ENCODE results near the gene AIP.

DNA sequence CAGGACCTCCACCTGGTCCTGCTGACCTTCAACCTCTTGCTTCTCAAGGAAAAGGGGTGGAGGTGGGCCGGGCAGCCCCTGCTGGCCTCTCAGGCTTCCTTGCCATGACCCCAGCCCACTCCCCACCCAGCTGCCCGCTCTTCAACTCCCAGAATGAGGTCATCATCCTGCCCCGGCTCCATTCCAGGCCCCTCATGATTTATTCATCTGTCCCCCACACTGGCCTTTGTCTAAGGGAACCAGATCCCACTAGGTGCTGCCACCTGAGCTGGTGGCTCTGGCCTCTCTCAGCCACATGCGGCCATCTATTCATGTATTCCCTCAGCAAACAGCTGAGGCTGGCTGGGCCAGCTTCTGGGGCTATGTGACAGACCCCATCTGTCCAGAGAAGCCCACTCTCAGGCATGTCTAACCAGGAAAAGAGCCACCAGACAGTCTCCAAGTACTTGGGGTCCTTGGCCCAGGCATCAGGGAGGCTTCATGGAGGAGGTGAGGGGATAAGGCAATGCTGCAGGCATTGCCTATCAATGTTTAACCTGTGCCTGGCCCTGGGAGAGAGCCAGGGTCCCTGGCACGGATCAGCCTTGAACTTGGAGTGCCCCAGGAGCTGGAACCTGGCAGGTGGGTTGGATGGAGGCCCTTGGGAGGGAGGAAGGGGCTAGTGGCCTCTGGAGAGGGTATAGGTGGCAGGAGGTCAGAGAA lies 42.6 kb downstream of the AIP start:
- TF ChIP-seq, protein P1, sequence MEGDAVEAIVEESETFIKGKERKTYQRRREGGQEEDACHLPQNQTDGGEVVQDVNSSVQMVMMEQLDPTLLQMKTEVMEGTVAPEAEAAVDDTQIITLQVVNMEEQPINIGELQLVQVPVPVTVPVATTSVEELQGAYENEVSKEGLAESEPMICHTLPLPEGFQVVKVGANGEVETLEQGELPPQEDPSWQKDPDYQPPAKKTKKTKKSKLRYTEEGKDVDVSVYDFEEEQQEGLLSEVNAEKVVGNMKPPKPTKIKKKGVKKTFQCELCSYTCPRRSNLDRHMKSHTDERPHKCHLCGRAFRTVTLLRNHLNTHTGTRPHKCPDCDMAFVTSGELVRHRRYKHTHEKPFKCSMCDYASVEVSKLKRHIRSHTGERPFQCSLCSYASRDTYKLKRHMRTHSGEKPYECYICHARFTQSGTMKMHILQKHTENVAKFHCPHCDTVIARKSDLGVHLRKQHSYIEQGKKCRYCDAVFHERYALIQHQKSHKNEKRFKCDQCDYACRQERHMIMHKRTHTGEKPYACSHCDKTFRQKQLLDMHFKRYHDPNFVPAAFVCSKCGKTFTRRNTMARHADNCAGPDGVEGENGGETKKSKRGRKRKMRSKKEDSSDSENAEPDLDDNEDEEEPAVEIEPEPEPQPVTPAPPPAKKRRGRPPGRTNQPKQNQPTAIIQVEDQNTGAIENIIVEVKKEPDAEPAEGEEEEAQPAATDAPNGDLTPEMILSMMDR (IDR thresholded peaks at IDR 0.05) = no peak
- TF ChIP-seq EZH2 (IDR thresholded peaks at IDR 0.05; ENCODE audit: borderline replicate concordance, insufficient read depth, low read depth, low read length, poor library complexity, severe bottlenecking) = no peak
